ENCODE data around the gene PAX5.

PAX5 gene

GRCh38 chr9:36962691-36963090, 71.4 kb downstream of the PAX5 start:
- TF ChIP-seq, protein P1, sequence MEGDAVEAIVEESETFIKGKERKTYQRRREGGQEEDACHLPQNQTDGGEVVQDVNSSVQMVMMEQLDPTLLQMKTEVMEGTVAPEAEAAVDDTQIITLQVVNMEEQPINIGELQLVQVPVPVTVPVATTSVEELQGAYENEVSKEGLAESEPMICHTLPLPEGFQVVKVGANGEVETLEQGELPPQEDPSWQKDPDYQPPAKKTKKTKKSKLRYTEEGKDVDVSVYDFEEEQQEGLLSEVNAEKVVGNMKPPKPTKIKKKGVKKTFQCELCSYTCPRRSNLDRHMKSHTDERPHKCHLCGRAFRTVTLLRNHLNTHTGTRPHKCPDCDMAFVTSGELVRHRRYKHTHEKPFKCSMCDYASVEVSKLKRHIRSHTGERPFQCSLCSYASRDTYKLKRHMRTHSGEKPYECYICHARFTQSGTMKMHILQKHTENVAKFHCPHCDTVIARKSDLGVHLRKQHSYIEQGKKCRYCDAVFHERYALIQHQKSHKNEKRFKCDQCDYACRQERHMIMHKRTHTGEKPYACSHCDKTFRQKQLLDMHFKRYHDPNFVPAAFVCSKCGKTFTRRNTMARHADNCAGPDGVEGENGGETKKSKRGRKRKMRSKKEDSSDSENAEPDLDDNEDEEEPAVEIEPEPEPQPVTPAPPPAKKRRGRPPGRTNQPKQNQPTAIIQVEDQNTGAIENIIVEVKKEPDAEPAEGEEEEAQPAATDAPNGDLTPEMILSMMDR (IDR thresholded peaks at IDR 0.05; ENCODE audit: low read depth, low read length) = no peak

DNA sequence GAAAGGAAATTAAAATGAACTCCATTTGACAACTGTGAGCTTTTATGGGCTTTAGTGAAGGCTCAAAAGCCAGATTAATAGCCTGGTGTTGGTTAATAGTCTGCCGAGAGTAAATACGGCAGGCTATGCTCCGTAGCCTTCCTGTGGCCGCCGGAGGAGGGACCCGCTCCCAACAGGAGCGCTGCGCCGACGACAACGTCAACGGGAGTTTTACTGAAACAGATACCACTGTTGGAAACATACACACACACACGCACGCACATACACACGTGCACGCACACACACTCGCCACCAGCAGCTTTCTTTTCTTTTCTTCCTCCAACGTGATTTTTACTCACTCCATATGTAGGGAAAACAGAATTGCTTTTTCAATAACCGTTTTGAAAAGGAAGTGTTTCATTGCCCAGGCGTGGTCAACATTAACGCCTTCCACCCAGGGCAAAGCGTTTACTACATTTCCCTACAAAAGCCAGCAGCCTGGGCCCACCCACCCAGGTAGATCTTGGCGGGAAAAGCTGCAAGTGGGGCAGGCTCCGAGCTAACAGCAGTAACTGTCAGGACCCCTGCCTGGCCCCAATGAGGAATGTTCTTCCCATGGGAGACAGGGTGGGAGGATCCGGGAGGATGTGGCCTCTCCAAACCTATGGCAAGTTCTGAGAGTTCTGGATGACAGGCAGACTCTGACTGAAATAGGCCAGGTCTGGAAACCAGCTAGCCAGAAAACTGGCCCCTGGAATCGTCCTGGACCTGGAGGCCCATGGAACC, 72.3 kb downstream of the PAX5 start:
- no peak for DNase-seq (ENCODE audit: extremely low read depth, low read depth)
- TF ChIP-seq, protein P1 (IDR thresholded peaks at IDR 0.05; ENCODE audit: low read depth, low read length) = no peak

More at GRCh38 chr9:36962691-36963090, 71.4 kb downstream of the PAX5 start:
- no peak for DNase-seq (ENCODE audit: extremely low read depth, low read depth)

- no peak for DNase-seq (ENCODE audit: extremely low read depth, low read depth)
- TF ChIP-seq, protein P1 (IDR thresholded peaks at IDR 0.05; ENCODE audit: low read depth, low read length) = no peak
Measured at GRCh38 chr9:36961051-36961450, 73.0 kb downstream of the PAX5 start.

GRCh38 chr9:36960575-36960955, 73.5 kb downstream of the PAX5 start:
- TF ChIP-seq, protein P1 (IDR thresholded peaks at IDR 0.05; ENCODE audit: low read depth, low read length) = no peak
- DNase-seq (ENCODE audit: extremely low read depth, low read depth) = no peak

DNA sequence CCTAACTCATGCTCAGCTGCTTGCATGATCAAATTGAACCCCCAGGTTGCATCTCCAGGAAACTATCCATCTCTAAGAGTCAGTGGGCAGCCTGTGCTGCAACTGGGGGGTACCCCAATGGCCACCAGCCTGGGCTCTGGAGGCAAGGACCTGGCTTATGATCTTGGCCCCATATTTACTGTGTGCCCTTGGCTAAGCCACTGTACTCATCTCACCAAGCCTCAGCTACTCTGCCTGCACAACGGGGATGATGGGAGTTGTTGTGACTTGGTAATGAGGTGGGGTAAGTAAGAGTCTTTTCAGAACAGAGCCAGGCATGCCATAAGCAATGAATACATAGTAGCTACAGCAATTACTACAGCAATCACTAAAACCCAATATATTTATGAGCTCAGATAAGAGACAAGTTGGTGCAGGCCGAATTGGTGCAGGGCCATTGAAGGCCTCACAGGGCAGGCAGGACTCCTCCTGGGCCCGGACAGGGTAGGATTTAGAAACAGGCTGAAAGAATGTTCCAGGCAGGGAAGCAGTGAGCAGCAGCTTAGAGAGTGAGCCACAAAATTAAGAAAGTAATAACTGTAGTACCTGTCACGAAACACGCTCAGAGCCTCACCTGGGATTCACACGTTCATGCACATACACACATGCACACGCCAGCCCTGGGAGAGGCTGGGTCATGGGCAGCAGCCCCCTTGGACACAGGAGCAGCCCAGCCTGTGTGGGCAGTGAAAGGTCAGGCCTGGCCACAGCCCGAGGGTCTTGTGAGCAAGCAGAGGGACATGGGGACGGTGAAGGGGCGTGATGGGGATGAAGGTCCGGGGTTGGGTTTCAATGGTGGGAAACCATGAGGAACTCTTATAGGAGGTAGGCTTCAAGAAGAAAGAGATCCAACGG, 74.1 kb downstream of the PAX5 start:
- TF ChIP-seq, protein P1 (IDR thresholded peaks at IDR 0.05; ENCODE audit: low read depth, low read length) = no peak
- no peak for DNase-seq (ENCODE audit: extremely low read depth, low read depth)

GRCh38 chr9:36956908-36957307, 77.2 kb downstream of the PAX5 start:
- DNase-seq (ENCODE audit: extremely low read depth, low read depth) = no peak
- TF ChIP-seq, protein P1 (IDR thresholded peaks at IDR 0.05; ENCODE audit: low read depth, low read length) = no peak

- TF ChIP-seq, protein P1 (IDR thresholded peaks at IDR 0.05; ENCODE audit: low read depth, low read length) = no peak
- no peak for DNase-seq (ENCODE audit: extremely low read depth, low read depth)
Measured at GRCh38 chr9:36950389-36950788, 83.7 kb downstream of the PAX5 start.

Data from AG09319 (cell line).